Transverse colon (tissue), 4 donors: ENCODE results near the gene ZC3H12C. TPM values are rescaled to one million over a fixed set of nuclear protein-coding genes. Genes with fewer than 3 reads are reported as not detected.

Experiments
- DNase-seq: peaks from one replicate; pipeline ENCODE4 v3.0.0-alpha.2; 2019
- H3K27ac ChIP-seq, 4 donors: fragments of 200-600 bp; sonication (generic); 2 replicates each; pipeline ENCODE4 v1.5.1; 2016 to 2018; ENCODE audit warnings: inconsistent platforms in 4 of 4
- H3K27me3 ChIP-seq: fragments of 200-600 bp; sonication (generic); 2 replicates; pipeline ENCODE4 v1.5.1; 2017; ENCODE audit warnings: inconsistent platforms
- H3K36me3 ChIP-seq, 4 donors: fragments of 200-600 bp; sonication (generic); 2 replicates each; pipeline ENCODE4 v1.5.1; 2017 to 2019; ENCODE audit warnings: inconsistent platforms in 4 of 4
- H3K4me1 ChIP-seq, 4 donors: fragments of 200-600 bp; sonication (generic); 2 replicates each; pipeline ENCODE4 v1.5.1; 2017 to 2020; ENCODE audit warnings: inconsistent platforms in 4 of 4
- H3K4me3 ChIP-seq, 4 donors: fragments of 200-600 bp; sonication (generic); 1 replicate in 1 of 4; 2 replicates in 3 of 4; pipeline versions ENCODE4 v1.5.1 to v1.6.1; 2017 to 2019; ENCODE audit warnings: inconsistent platforms in 4 of 4
- H3K9me3 ChIP-seq, 2 donors: fragments of 200-600 bp; sonication (generic); 2 replicates each; pipeline ENCODE4 v1.5.1; 2017 to 2019; ENCODE audit warnings: inconsistent platforms in 2 of 2
- CTCF ChIP-seq, 5 experiments: fragments of 200-600 bp in 3 of 5; fragments of 450-650 bp in 2 of 5; sonication (generic) in 3 of 5; IDR thresholded peaks; 1 replicate in 2 of 5; 2 replicates in 3 of 5; pipeline ENCODE4 v1.5.1; 2016 to 2017; ENCODE audit warnings: antibody characterized with exemption in 5 of 5, inconsistent platforms in 3 of 5, mild to moderate bottlenecking in 2 of 5, moderate library complexity in 1 of 5
- EP300 ChIP-seq: sonication (generic); formaldehyde crosslinking; IDR thresholded peaks from one replicate; pipeline ENCODE4 v1.6.1; 2017; ENCODE audit warnings: antibody characterized with exemption, low read depth
- POLR2A ChIP-seq: fragments of 450-650 bp; IDR thresholded peaks from one replicate; pipeline ENCODE4 v1.6.1; 2016; ENCODE audit warnings: antibody characterized with exemption, mild to moderate bottlenecking, moderate library complexity
- POLR2AphosphoS5 ChIP-seq, 3 donors: sonication (generic); formaldehyde crosslinking; IDR thresholded peaks; one replicate each; pipeline ENCODE4 v1.6.1; 2016; ENCODE audit warnings: antibody characterized with exemption in 3 of 3
- WGBS, 2 donors: methylation state at CpG; one replicate each; pipeline ENCODE4 v1.1.5; 2018; ENCODE audit warnings: low coverage in 1 of 2; 5-methylcytosine and 5-hydroxymethylcytosine counted together
- in situ Hi-C, 4 donors: fragments of 200-750 bp; cut with MboI; loops; one replicate each; pipeline versions ENCODE4 v1.15.0 to v1.15.1; 2017; ENCODE audit warnings: low sequenced_read_pairs in 3 of 4, low pct_ligation_motif_present in 1 of 4, low pct_unique_long_range_greater_than_20kb in 1 of 4
- intact Hi-C: fragments of 100-400 bp; cut with DNase I; formaldehyde crosslinking; loops from one replicate; pipeline ENCODE4 v1.15.1; 2023; ENCODE audit warnings: low total_unique reads
- total RNA-seq, 4 donors: library from RNA; depleted of rRNA; stranded (reverse); fragments of >200 nt; gene quantifications; one replicate each; pipeline ENCODE4 v1.1.0, GENCODE V29; 2016

The ZC3H12C gene
- total RNA-seq, 4 donors from 2014 or later = 6.4 to 21.2 (median 14.4) TPM

- in situ Hi-C loops (no loop called here), intact Hi-C loops (no loop called here)
- peaks cover 14 to 31% (median 17%) of the 10 kb centered on the region in 4 donors for H3K4me1 ChIP-seq
- TF ChIP-seq EP300 (no peak), POLR2AphosphoS5 (IDR thresholded peaks at IDR 0.05) (no peak), POLR2A (no peak), CTCF (IDR thresholded peaks at IDR 0.05) (no peak)
- 85% methylated on average over 5 of the region's 5 CpGs for WGBS, 2 donors
- no peaks in the 10 kb centered on the region for H3K9me3 ChIP-seq
- no peaks in the 10 kb centered on the region for H3K36me3 ChIP-seq
- H3K27me3 ChIP-seq = no peaks in the 10 kb centered on the region
- no peak for DNase-seq
- no peak overlapping the region for H3K27ac ChIP-seq
- H3K4me3 ChIP-seq = no peak overlapping the region
Measured at GRCh38 chr11:110096496-110096895, 3.3 kb downstream of the ZC3H12C start.

GRCh38 chr11:110097459-110098012 lies 4.3 kb downstream of the ZC3H12C start:
- Histone ChIP-seq H3K36me3 (no peaks in the 10 kb centered on the region), H3K9me3 (no peaks in the 10 kb centered on the region), H3K4me3 (no peak overlapping the region), H3K27me3 (no peaks in the 10 kb centered on the region), H3K4me1 (peaks cover 8 to 23% (median 9%) of the 10 kb centered on the region in 4 donors), H3K27ac (no peak overlapping the region)
- WGBS, 2 donors = 71 to 74% methylated on average over 5 of the region's 5 CpGs
- no peak for TF ChIP-seq POLR2AphosphoS5 (IDR thresholded peaks at IDR 0.05)
- no peak for TF ChIP-seq POLR2A
- TF ChIP-seq EP300 = no peak
- no peak for TF ChIP-seq CTCF (IDR thresholded peaks at IDR 0.05)
- no peak for DNase-seq
- in situ Hi-C loops (no loop called here), intact Hi-C loops (no loop called here)

- no peaks in the 10 kb centered on the region for H3K27me3 ChIP-seq
- peak in 1 of 5 experiments; percentile 2 for TF ChIP-seq CTCF (IDR thresholded peaks at IDR 0.05)
- TF ChIP-seq EP300 = no peak
- H3K36me3 ChIP-seq = no peaks in the 10 kb centered on the region
- H3K4me1 ChIP-seq = peaks cover 8 to 23% (median 9%) of the 10 kb centered on the region in 4 donors
- H3K27ac ChIP-seq = no peak overlapping the region
- DNase-seq = no peak
- 63 to 83% methylated on average over 1 of the region's 1 CpG for WGBS, 2 donors
- intact Hi-C loops (no loop called here), in situ Hi-C loops (no loop called here)
- no peak overlapping the region for H3K4me3 ChIP-seq
- H3K9me3 ChIP-seq = no peaks in the 10 kb centered on the region
Measured at GRCh38 chr11:110098645-110099044, 5.5 kb downstream of the ZC3H12C start.

- WGBS, 2 donors = 55 to 84% methylated on average over 7 of the region's 7 CpGs
- Histone ChIP-seq H3K27me3 (no peaks in the 10 kb centered on the region), H3K27ac (no peak overlapping the region), H3K36me3 (no peaks in the 10 kb centered on the region), H3K4me1 (peaks cover 0 to 8% (median 3%) of the 10 kb centered on the region in 4 donors), H3K4me3 (no peak overlapping the region), H3K9me3 (no peaks in the 10 kb centered on the region)
- DNase-seq = no peak
- TF ChIP-seq POLR2AphosphoS5 (IDR thresholded peaks at IDR 0.05) (no peak), POLR2A (no peak), EP300 (no peak), CTCF (IDR thresholded peaks at IDR 0.05) (no peak)
- in situ Hi-C loops (no loop called here), intact Hi-C loops (no loop called here)
Measured at GRCh38 chr11:110100476-110101240, 7.5 kb downstream of the ZC3H12C start.
